HepG2 (cell line): ENCODE results near the gene AQP11. TPM values are rescaled to one million over a fixed set of nuclear protein-coding genes. Genes with fewer than 3 reads are reported as not detected.

ENCODE experiments used
- ATM ChIP-seq: fragments of 450-650 bp; IDR thresholded peaks from 2 replicates; pipeline ENCODE4 v1.7.1; 2017; ENCODE audit warnings: mild to moderate bottlenecking, borderline replicate concordance
- CTCF ChIP-seq: sonication (generic); formaldehyde crosslinking; IDR thresholded peaks from 2 replicates; pipeline ENCODE4 v1.5.0; 2020; ENCODE audit warnings: mild to moderate bottlenecking, missing genetic modification reagents, moderate library complexity
- DNMT3B ChIP-seq: conservative IDR thresholded peaks from 2 replicates; pipeline ENCODE4 v1.6.1; 2016; ENCODE audit warnings: missing biosample characterization, control low read depth
- GATAD1 ChIP-seq: IDR thresholded peaks from 2 replicates; pipeline ENCODE4 v1.6.1; 2016; ENCODE audit warnings: missing genetic modification reagents, missing compliant biosample characterization
- HNRNPL ChIP-seq: fragments of 200-400 bp; formaldehyde crosslinking; IDR thresholded peaks from 2 replicates; pipeline ENCODE4 v1.6.1; 2017; ENCODE audit warnings: mild to moderate bottlenecking, low read depth, low read length
- KLF12 ChIP-seq: sonication (generic); formaldehyde crosslinking; IDR thresholded peaks from 2 replicates; pipeline ENCODE4 v1.4.0; 2020; ENCODE audit warnings: missing genetic modification reagents, borderline replicate concordance
- MLLT10 ChIP-seq: sonication (generic); formaldehyde crosslinking; IDR thresholded peaks from 2 replicates; pipeline ENCODE4 v1.4.0; 2020; ENCODE audit warnings: missing genetic modification reagents
- NR2F1 ChIP-seq, 2 experiments: fragments of 450-650 bp in 1 of 2; formaldehyde crosslinking in 1 of 2; IDR thresholded peaks; 2 replicates each; pipeline versions ENCODE4 v1.5.0 to v1.6.1; 2016 to 2020; ENCODE audit warnings: mild to moderate bottlenecking in 1 of 2, missing compliant biosample characterization in 1 of 2, missing genetic modification reagents in 1 of 2, moderate library complexity in 1 of 2
- POLR2A ChIP-seq, 2 experiments: IDR thresholded peaks; 2 replicates each; pipeline ENCODE4 v1.6.1; 2011; ENCODE audit warnings: low read depth in 2 of 2, low read length in 2 of 2, mild to moderate bottlenecking in 1 of 2, moderate library complexity in 1 of 2; ENCODE audit not compliant: insufficient read depth in 1 of 2
- PPARG ChIP-seq: conservative IDR thresholded peaks from 2 replicates; pipeline ENCODE4 v1.6.1; 2016; ENCODE audit warnings: missing biosample characterization, missing genetic modification reagents
- SMAD9 ChIP-seq: sonication (generic); formaldehyde crosslinking; IDR thresholded peaks from 2 replicates; pipeline ENCODE4 v1.5.1; 2020; ENCODE audit warnings: mild to moderate bottlenecking, missing genetic modification reagents
- STAT6 ChIP-seq: sonication (generic); formaldehyde crosslinking; IDR thresholded peaks from 2 replicates; pipeline ENCODE4 v1.4.0; 2020; ENCODE audit warnings: missing genetic modification reagents, mild to moderate bottlenecking, borderline replicate concordance
- SUZ12 ChIP-seq: fragments of 150-350 bp; IDR thresholded peaks from 2 replicates; pipeline ENCODE4 v1.6.1; 2014; ENCODE audit warnings: low read depth, low read length
- TGIF2 ChIP-seq: IDR thresholded peaks from 2 replicates; pipeline ENCODE4 v1.6.1; 2016; ENCODE audit warnings: control low read depth, missing compliant biosample characterization
- THRA ChIP-seq: sonication (generic); formaldehyde crosslinking; IDR thresholded peaks from 2 replicates; pipeline ENCODE4 v1.4.0; 2020; ENCODE audit warnings: missing genetic modification reagents, borderline replicate concordance
- ZFAT ChIP-seq: sonication (generic); formaldehyde crosslinking; conservative IDR thresholded peaks from 2 replicates; pipeline ENCODE4 v1.8.1; 2023; ENCODE audit warnings: missing genetic modification reagents, inconsistent platforms
- ZNF180 ChIP-seq: sonication (generic); formaldehyde crosslinking; IDR thresholded peaks from 2 replicates; pipeline ENCODE4 v1.4.0; 2020; ENCODE audit warnings: low read depth, missing genetic modification reagents, borderline replicate concordance
- ZNF503 ChIP-seq: sonication (generic); formaldehyde crosslinking; IDR thresholded peaks from 2 replicates; pipeline ENCODE4 v1.4.0; 2020; ENCODE audit warnings: missing genetic modification reagents
- ZNF562 ChIP-seq: sonication (generic); formaldehyde crosslinking; IDR thresholded peaks from 2 replicates; pipeline ENCODE4 v1.8.0; 2022; ENCODE audit warnings: missing genetic modification reagents, borderline replicate concordance
- ZNF724P ChIP-seq: sonication (generic); formaldehyde crosslinking; IDR thresholded peaks from 2 replicates; pipeline ENCODE4 v1.8.0; 2022; ENCODE audit warnings: missing genetic modification reagents, borderline replicate concordance
- ZNF781 ChIP-seq: sonication (generic); formaldehyde crosslinking; IDR thresholded peaks from 2 replicates; pipeline ENCODE4 v1.5.1; 2020; ENCODE audit warnings: borderline replicate concordance, mild to moderate bottlenecking, missing genetic modification reagents; ENCODE audit errors: not compliant biosample characterization
- polyA plus RNA-seq, 8 experiments: library from polyadenylated mRNA; depleted of rRNA in 3 of 8; stranded (reverse) in 7 of 8; unstranded in 1 of 8; fragments of >200 nt; fragmentation: Illumina TruSeq in 4 of 8; extraction: Trizol in 4 of 8; gene quantifications; 2 replicates each; pipeline versions ENCODE4 v1.2.1 to v1.2.3, GENCODE V29; 2011 to 2016; ENCODE audit warnings: low read depth in 4 of 8, missing spikeins in 1 of 8, mixed read lengths in 1 of 8; ENCODE audit not compliant: insufficient read depth in 1 of 8
- total RNA-seq, 5 experiments: library from RNA; depleted of rRNA; stranded (reverse); fragments of >200 nt; fragmentation: Illumina TruSeq; extraction: Trizol; gene quantifications; 2 replicates each; pipeline ENCODE4 v1.2.3, GENCODE V29; 2016; ENCODE audit warnings: low read depth in 1 of 5

Gene AQP11
- total and polyA plus RNA-seq, 2 of the 13 experiments (the other 11 are each of a cell fraction or from before 2014, with no cell fraction given): 10.4 to 15.3 TPM

GRCh38 chr11:77589521-77590193, at the start of gene AQP11 (continued):
- TF ChIP-seq TGIF2 (CRISPR knock-in tag) (peak; percentile 68), PPARG (CRISPR knock-in tag) (no peak; the same call in 1 of the 2 replicates), ZNF503 (CRISPR knock-in tag) (no peak), ZNF724P (CRISPR knock-in tag) (peak; percentile 38; the same call in 1 of the 2 replicates), ATM (no peak), DNMT3B (0 out of 2 replicates have a peak, but pooled peaks have one; percentile 28), ZNF781 (CRISPR knock-in tag) (peak; percentile 20), STAT6 (CRISPR knock-in tag) (0 out of 2 replicates have a peak, but pooled peaks have one; percentile 43), ZFAT (CRISPR knock-in tag) (0 out of 2 replicates have a peak, but pooled peaks have one; percentile 8), ZNF562 (CRISPR knock-in tag) (0 out of 2 replicates have a peak, but pooled peaks have one; percentile 36), KLF12 (peak; percentile 46; the same call in 1 of the 2 replicates), CTCF (CRISPR knock-in tag) (peak; percentile 15; the same call in 1 of the 2 replicates), POLR2A (IDR thresholded peaks at IDR 0.05; ENCODE audit: insufficient read depth in 1 of 2, low read depth in 2 of 2, low read length in 2 of 2) (peak; percentile 84 to 92), GATAD1 (CRISPR knock-in tag) (peak; percentile 57; the same call in 1 of the 2 replicates), SUZ12 (no peak), HNRNPL (no peak; the same call in 1 of the 2 replicates), THRA (no peak; the same call in 1 of the 2 replicates), NR2F1 (CRISPR knock-in tag; IDR thresholded peaks at IDR 0.05) (no peak), MLLT10 (CRISPR knock-in tag) (no peak), SMAD9 (CRISPR knock-in tag) (peak; percentile 94), ZNF180 (no peak)
